OCI-LY7 (cell line): ENCODE results near the gene PTPRT. TPM values are rescaled to one million over a fixed set of nuclear protein-coding genes. Genes with fewer than 3 reads are reported as not detected.

Source experiments
- BruUV-seq: library from RNA; stranded (reverse); fragments of 400-500 nt; replicated peaks from 2 replicates; lab custom pipeline; 2021; lab: Mats Ljungman, UMichigan
- CTCF ChIA-PET: fragments of 300-600 bp; sonication (Branson Sonifier 250); formaldehyde crosslinking; loops from one replicate; lab custom pipeline; 2022; ENCODE audit warnings: antibody characterized with exemption; ENCODE audit not compliant: unreplicated experiment; lab: Charles Lee
- POLR2A ChIA-PET: fragments of 300-600 bp; sonication (Branson Sonifier 250); formaldehyde crosslinking; loops from one replicate; lab custom pipeline; 2022; ENCODE audit warnings: antibody characterized with exemption; lab: Charles Lee
- DNase-seq: peaks from one replicate; pipeline ENCODE4 v3.0.0-alpha.2; 2015; ENCODE audit warnings: low spot score
- H2AFZ ChIP-seq: fragments of 200-600 bp; sonication (generic), shearing (Covaris generic); 2 replicates; pipeline ENCODE4 v1.6.1; 2014; ENCODE audit warnings: mild to moderate bottlenecking, antibody characterized with exemption, low read length, moderate library complexity
- H3K27ac ChIP-seq: fragments of 200-600 bp; sonication (generic); 2 replicates; pipeline ENCODE4 v1.5.1; 2014; ENCODE audit warnings: mixed run types, low read depth, mild to moderate bottlenecking, moderate library complexity, low read length, inconsistent platforms; ENCODE audit not compliant: poor library complexity, severe bottlenecking
- H3K36me3 ChIP-seq: fragments of 200-600 bp; sonication (generic); 2 replicates; pipeline ENCODE4 v1.6.1; 2014; ENCODE audit warnings: mild to moderate bottlenecking, antibody characterized with exemption, low read length, moderate library complexity, mixed read lengths; ENCODE audit not compliant: insufficient read depth
- H3K4me1 ChIP-seq: fragments of 200-600 bp; sonication (generic); 2 replicates; pipeline ENCODE4 v1.5.1; 2014; ENCODE audit warnings: mild to moderate bottlenecking, low read length; ENCODE audit not compliant: insufficient read depth, poor library complexity, severe bottlenecking
- H3K4me2 ChIP-seq: fragments of 200-600 bp; sonication (generic); 2 replicates; pipeline ENCODE4 v1.6.1; 2014; ENCODE audit warnings: mild to moderate bottlenecking, low read length
- H3K4me3 ChIP-seq: fragments of 200-600 bp; sonication (generic); 2 replicates; pipeline ENCODE4 v1.5.1; 2014; ENCODE audit warnings: mild to moderate bottlenecking, low read depth, low read length; ENCODE audit not compliant: poor library complexity, severe bottlenecking
- H3K79me2 ChIP-seq: fragments of 200-600 bp; sonication (generic); 2 replicates; pipeline ENCODE4 v1.6.1; 2016; ENCODE audit warnings: low read depth, mild to moderate bottlenecking, low read length, moderate library complexity, mixed read lengths; ENCODE audit not compliant: insufficient read depth
- H3K9me2 ChIP-seq: fragments of 200-600 bp; sonication (generic); 2 replicates; pipeline ENCODE4 v1.6.1; 2016; ENCODE audit warnings: mild to moderate bottlenecking, low read length, mixed read lengths; ENCODE audit not compliant: insufficient read depth
- H3K9me3 ChIP-seq: fragments of 200-600 bp; sonication (generic); 2 replicates; pipeline ENCODE4 v1.6.1; 2014; ENCODE audit warnings: mild to moderate bottlenecking, mixed run types, low read length, mixed read lengths
- H4K20me1 ChIP-seq: fragments of 200-600 bp; sonication (generic); 2 replicates; pipeline ENCODE4 v1.6.1; 2014; ENCODE audit warnings: mild to moderate bottlenecking, antibody characterized with exemption, low read length, moderate library complexity, mixed read lengths; ENCODE audit not compliant: insufficient read depth
- CTCF ChIP-seq: fragments of 200-600 bp; sonication (generic); conservative IDR thresholded peaks from 2 replicates; pipeline ENCODE4 v1.5.1; 2014; ENCODE audit warnings: mild to moderate bottlenecking, antibody characterized with exemption, low read length, moderate library complexity, mixed read lengths
- EZH2phosphoT487 ChIP-seq: fragments of 200-600 bp; sonication (generic); IDR thresholded peaks from 2 replicates; pipeline ENCODE4 v1.6.1; 2018; ENCODE audit warnings: low read depth, borderline replicate concordance, mild to moderate bottlenecking, mixed run types, antibody characterized with exemption, low read length, moderate library complexity, mixed read lengths
- intact Hi-C: fragments of 100-400 bp; cut with micrococcal nuclease; formaldehyde crosslinking; loops from one replicate; pipeline ENCODE4 v1.10.0; 2022; ENCODE audit not compliant: unreplicated experiment
- total RNA-seq, 2 experiments: library from RNA; depleted of rRNA in 1 of 2; stranded (reverse); fragments of >200 nt in 1 of 2; shearing (Covaris generic) in 1 of 2; gene quantifications; 2 replicates each; pipeline ENCODE4 v1.2.3, GENCODE V29; 2014 to 2022

The PTPRT gene
- total RNA-seq, 2 experiments from 2014 or later, result not detected

- Histone ChIP-seq H4K20me1 (no peaks in the 10 kb centered on the region), H3K4me1 (no peaks in the 10 kb centered on the region), H3K9me2 (no peaks in the 10 kb centered on the region), H3K4me3 (no peak overlapping the region), H3K9me3 (no peaks in the 10 kb centered on the region), H3K27ac (no peak overlapping the region), H3K36me3 (no peaks in the 10 kb centered on the region), H3K79me2 (no peaks in the 10 kb centered on the region), H2AFZ (no peak overlapping the region), H3K4me2 (no peak overlapping the region)
- no peak for DNase-seq
- CTCF ChIA-PET, result no interaction called here
- intact Hi-C loops, result no loop called here
- no peak for TF ChIP-seq CTCF
- no peak for TF ChIP-seq EZH2phosphoT487
- no TSS peak for BruUV-seq
- POLR2A ChIA-PET, result no interaction called here
These were observed 665.6 kb downstream of the PTPRT start for GRCh38 chr20:42524058-42524457.

- Histone ChIP-seq H3K9me2 (no peaks in the 10 kb centered on the region), H3K4me3 (no peak overlapping the region), H2AFZ (no peak overlapping the region), H3K36me3 (no peaks in the 10 kb centered on the region), H3K9me3 (no peaks in the 10 kb centered on the region), H3K4me1 (no peaks in the 10 kb centered on the region), H3K79me2 (no peaks in the 10 kb centered on the region), H3K4me2 (no peak overlapping the region), H3K27ac (no peak overlapping the region), H4K20me1 (no peaks in the 10 kb centered on the region)
- TF ChIP-seq EZH2phosphoT487 (no peak), CTCF (no peak)
- intact Hi-C loops, result no loop called here
- DNase-seq, result no peak
- ChIA-PET CTCF (no interaction called here), POLR2A (no interaction called here)
- no TSS peak for BruUV-seq
These were observed 673.0 kb downstream of the PTPRT start for GRCh38 chr20:42516692-42517091.

GRCh38 chr20:42510686-42511085 is 679.0 kb downstream of the PTPRT start:
- H3K9me2 ChIP-seq, result no peaks in the 10 kb centered on the region
- no peak overlapping the region for H3K4me2 ChIP-seq
- H3K4me3 ChIP-seq, result no peak overlapping the region
- H3K27ac ChIP-seq, result no peak overlapping the region
- H3K36me3 ChIP-seq, result no peaks in the 10 kb centered on the region
- no peak for TF ChIP-seq CTCF
- TF ChIP-seq EZH2phosphoT487, result no peak
- no peaks in the 10 kb centered on the region for H3K4me1 ChIP-seq
- no peaks in the 10 kb centered on the region for H3K79me2 ChIP-seq
- BruUV-seq, result no TSS peak
- no peaks in the 10 kb centered on the region for H3K9me3 ChIP-seq
- intact Hi-C loops, result no loop called here
- no peaks in the 10 kb centered on the region for H4K20me1 ChIP-seq
- H2AFZ ChIP-seq, result no peak overlapping the region
- DNase-seq, result no peak
- ChIA-PET POLR2A (no interaction called here), CTCF (no interaction called here)
